ENCODE data around the gene SLC38A2.
"Not testable (repeated sequence)": the region's sequence is repeated elsewhere in the genome, so short reads cannot be mapped to it uniquely, and the experiment has no call there.

SLC38A2 gene

DNA sequence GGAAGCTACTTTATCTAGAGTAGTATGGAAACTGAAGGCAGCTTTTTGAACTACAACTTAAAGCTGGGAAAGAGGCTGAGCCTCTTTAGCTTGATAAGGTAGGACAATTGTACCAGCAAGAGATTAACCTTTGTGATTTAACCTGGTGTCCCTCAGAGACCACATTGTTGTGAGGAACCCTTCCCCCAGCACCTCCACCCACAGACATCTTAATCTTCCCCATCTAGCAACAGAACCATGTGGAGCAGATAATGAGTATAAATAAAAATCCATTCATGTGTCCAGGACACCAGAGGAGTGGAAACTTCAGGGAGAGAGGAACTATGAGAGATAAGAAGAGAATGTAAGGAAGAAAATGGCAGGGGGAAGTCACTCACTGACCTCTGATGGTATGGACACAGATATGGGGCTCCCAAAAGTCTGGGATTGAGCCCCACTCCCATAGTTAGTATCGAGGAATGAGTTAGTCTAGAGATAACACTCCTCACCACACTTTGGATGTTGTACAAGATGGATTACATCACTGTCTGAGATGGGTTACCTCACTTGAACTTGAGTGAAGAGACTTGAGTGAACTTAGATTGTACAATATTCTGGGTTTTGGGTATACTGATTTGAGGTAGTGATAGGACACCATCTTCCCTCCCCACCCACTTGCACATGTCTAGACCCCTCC lies 33.9 kb upstream of the SLC38A2 start:
- Histone ChIP-seq H3K27me3 (ENCODE audit: control insufficient read depth, insufficient read depth, low read length) (no peaks in the 10 kb centered on the region), H3K9ac (ENCODE audit: low read length) (no peak overlapping the region), H3K27ac (ENCODE audit: low read depth, low read length) (no peak overlapping the region), H3K4me3 (ENCODE audit: low read depth, low read length) (no peak overlapping the region), H3K36me3 (ENCODE audit: control insufficient read depth, insufficient read depth, low read length) (no peaks in the 10 kb centered on the region), H3K4me1 (ENCODE audit: control insufficient read depth, insufficient read depth, low read length) (peaks cover 16% of the 10 kb centered on the region), H3K9me3 (ENCODE audit: control insufficient read depth, insufficient read depth, low read depth, low read length) (no peaks in the 10 kb centered on the region)

GRCh38 chr12:46404733-46405132 lies 32.2 kb upstream of the SLC38A2 start:
- H3K4me1 ChIP-seq (ENCODE audit: control insufficient read depth, insufficient read depth, low read length) = peaks cover 16% of the 10 kb centered on the region
- H3K4me3 ChIP-seq (ENCODE audit: low read depth, low read length) = no peak overlapping the region
- no peak overlapping the region for H3K27ac ChIP-seq (ENCODE audit: low read depth, low read length)
- H3K27me3 ChIP-seq (ENCODE audit: control insufficient read depth, insufficient read depth, low read length) = no peaks in the 10 kb centered on the region
- no peak overlapping the region for H3K9ac ChIP-seq (ENCODE audit: low read length)
- no peaks in the 10 kb centered on the region for H3K36me3 ChIP-seq (ENCODE audit: control insufficient read depth, insufficient read depth, low read length)
- H3K9me3 ChIP-seq (ENCODE audit: control insufficient read depth, insufficient read depth, low read depth, low read length) = no peaks in the 10 kb centered on the region

DNA sequence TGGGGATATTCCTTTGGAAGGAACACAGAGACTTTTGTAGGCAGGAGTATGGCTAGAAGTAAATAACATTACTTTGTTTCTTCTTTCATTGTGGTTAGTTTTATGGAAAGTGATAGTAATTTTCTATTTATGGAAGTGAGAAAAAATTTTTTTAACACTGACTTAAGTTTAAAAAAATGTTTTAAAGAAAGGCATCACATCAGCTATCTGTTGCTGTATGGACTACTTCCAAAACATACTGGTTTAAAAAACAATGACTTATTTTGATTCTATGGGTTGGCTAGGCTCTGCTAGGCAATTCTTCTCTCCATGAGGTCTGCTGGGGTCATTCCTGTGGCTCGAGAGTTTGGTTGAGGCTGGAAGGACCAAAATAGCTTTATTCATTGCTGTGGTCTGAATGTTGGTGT lies 31.7 kb upstream of the SLC38A2 start:
- H3K9ac ChIP-seq (ENCODE audit: low read length) = no peak overlapping the region
- H3K4me3 ChIP-seq (ENCODE audit: low read depth, low read length) = no peak overlapping the region
- no peak overlapping the region for H3K27ac ChIP-seq (ENCODE audit: low read depth, low read length)

DNA sequence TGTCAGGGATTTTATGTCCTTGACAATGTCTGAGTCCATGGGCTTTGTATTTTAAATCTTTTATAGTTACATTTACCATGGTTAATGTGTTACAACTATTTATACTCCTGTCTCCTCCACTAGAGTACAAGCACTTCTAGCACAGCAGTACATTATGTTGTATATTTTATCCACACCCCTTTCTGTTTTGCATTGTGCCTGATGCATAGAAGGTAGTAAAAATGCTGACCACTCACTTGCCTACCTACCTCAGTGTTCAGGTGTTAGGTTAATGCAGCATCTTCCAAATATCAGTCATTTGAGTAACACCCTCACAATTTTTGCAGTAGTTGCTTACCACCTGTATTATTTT lies 31.1 kb upstream of the SLC38A2 start:
- Histone ChIP-seq H3K4me1 (ENCODE audit: control insufficient read depth, insufficient read depth, low read length) (peaks cover 16% of the 10 kb centered on the region), H3K9ac (ENCODE audit: low read length) (no peak overlapping the region), H3K9me3 (ENCODE audit: control insufficient read depth, insufficient read depth, low read depth, low read length) (no peaks in the 10 kb centered on the region), H3K4me3 (ENCODE audit: low read depth, low read length) (no peak overlapping the region), H3K27me3 (ENCODE audit: control insufficient read depth, insufficient read depth, low read length) (no peaks in the 10 kb centered on the region), H3K36me3 (ENCODE audit: control insufficient read depth, insufficient read depth, low read length) (no peaks in the 10 kb centered on the region), H3K27ac (ENCODE audit: low read depth, low read length) (no peak overlapping the region)

More for the DNA sequence above, 31.7 kb upstream of the SLC38A2 start:
- Histone ChIP-seq H3K27me3 (ENCODE audit: control insufficient read depth, insufficient read depth, low read length) (no peaks in the 10 kb centered on the region), H3K36me3 (ENCODE audit: control insufficient read depth, insufficient read depth, low read length) (no peaks in the 10 kb centered on the region), H3K4me1 (ENCODE audit: control insufficient read depth, insufficient read depth, low read length) (peaks cover 16% of the 10 kb centered on the region), H3K9me3 (ENCODE audit: control insufficient read depth, insufficient read depth, low read depth, low read length) (no peaks in the 10 kb centered on the region)

DNA sequence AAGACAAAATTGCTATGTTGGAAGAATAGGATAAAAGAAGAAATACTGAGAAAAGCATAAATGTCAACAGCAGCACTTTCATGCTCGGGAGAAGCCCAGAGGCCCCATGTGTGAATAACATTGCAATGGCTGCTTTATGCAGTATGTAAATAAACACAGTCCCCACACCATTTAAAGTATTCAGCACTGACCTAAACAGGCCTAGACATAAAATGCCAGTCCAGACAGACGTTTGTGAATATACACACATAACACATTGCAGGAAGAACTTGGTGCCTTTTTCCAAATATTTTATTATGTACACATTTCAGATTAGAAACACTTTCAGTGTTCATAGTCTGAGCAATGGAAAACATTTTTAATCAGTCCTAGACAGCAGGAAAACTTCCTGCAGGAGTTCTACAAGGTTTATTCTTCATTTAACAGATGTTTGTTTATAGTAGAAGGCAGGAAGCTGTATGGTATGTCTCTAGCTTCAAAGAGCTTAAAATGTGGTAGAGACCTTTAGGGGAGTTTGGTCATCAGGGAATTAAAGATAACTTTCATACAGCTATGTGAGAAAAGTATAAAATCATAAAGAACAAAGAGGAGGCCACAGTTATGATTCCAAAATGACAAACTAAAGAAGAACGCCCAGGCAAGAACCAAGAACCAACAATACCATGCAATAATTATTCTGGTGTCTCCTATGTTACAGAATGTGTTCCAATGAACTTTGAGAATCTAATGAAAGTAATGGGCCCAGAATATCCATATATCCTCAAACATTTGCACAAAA lies 30.6 kb upstream of the SLC38A2 start:
- Histone ChIP-seq H3K9me3 (ENCODE audit: control insufficient read depth, insufficient read depth, low read depth, low read length) (no peaks in the 10 kb centered on the region), H3K27ac (ENCODE audit: low read depth, low read length) (no peak overlapping the region), H3K9ac (ENCODE audit: low read length) (no peak overlapping the region), H3K27me3 (ENCODE audit: control insufficient read depth, insufficient read depth, low read length) (no peaks in the 10 kb centered on the region), H3K4me3 (ENCODE audit: low read depth, low read length) (no peak overlapping the region), H3K4me1 (ENCODE audit: control insufficient read depth, insufficient read depth, low read length) (peaks cover 16% of the 10 kb centered on the region), H3K36me3 (ENCODE audit: control insufficient read depth, insufficient read depth, low read length) (no peaks in the 10 kb centered on the region)

DNA sequence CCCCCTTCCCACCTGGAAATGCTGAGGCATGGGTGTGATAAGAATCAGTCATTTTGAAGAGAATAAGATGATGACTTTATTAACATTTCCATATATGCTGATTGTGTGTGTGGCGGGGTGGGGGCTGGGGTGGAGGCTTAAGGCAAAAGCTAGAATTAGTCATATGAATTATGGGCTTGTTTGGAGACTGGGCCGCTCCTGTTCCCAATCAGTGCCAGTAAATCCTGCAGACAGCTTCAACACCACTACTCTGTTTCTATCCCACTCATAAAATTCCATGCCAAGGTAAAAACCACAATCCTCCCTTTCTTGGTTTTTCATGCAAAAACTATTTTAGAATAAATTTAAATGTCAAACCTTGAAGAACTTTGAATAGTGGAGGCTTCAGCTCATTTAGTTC lies 29.9 kb upstream of the SLC38A2 start:
- Histone ChIP-seq H3K36me3 (ENCODE audit: control insufficient read depth, insufficient read depth, low read length) (no peaks in the 10 kb centered on the region), H3K27ac (ENCODE audit: low read depth, low read length) (no peak overlapping the region), H3K9ac (ENCODE audit: low read length) (no peak overlapping the region), H3K27me3 (ENCODE audit: control insufficient read depth, insufficient read depth, low read length) (no peaks in the 10 kb centered on the region), H3K4me1 (ENCODE audit: control insufficient read depth, insufficient read depth, low read length) (peaks cover 16% of the 10 kb centered on the region), H3K4me3 (ENCODE audit: low read depth, low read length) (no peak overlapping the region), H3K9me3 (ENCODE audit: control insufficient read depth, insufficient read depth, low read depth, low read length) (no peaks in the 10 kb centered on the region)

DNA sequence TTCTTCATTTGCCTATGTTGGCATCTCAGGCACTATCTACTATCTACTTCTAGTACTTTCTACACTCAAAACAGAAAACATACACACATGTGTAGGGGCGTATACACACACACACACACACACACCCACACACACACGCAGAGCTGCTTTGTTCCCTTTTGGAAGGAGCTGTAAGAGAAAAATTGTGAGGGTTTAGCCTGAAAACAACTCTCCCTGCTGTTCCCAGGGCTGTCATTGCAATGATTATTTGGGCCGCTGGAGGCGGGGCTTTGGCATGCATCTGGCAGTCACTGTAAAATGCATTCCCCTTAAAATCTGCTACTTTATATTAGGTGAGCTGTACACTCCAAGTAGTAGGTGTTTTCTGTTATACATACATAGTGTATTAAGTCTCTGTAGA lies 29.1 kb upstream of the SLC38A2 start:
- Histone ChIP-seq H3K27ac (ENCODE audit: low read depth, low read length) (no peak overlapping the region), H3K4me3 (ENCODE audit: low read depth, low read length) (no peak overlapping the region), H3K27me3 (ENCODE audit: control insufficient read depth, insufficient read depth, low read length) (no peaks in the 10 kb centered on the region), H3K4me1 (ENCODE audit: control insufficient read depth, insufficient read depth, low read length) (peaks cover 16% of the 10 kb centered on the region), H3K9ac (ENCODE audit: low read length) (no peak overlapping the region), H3K9me3 (ENCODE audit: control insufficient read depth, insufficient read depth, low read depth, low read length) (peaks cover 3% of the 10 kb centered on the region; the same call in 1 of the 2 replicates), H3K36me3 (ENCODE audit: control insufficient read depth, insufficient read depth, low read length) (0 out of 2 replicates have a peak, but pooled peaks cover 3% of the 10 kb centered on the region)

DNA sequence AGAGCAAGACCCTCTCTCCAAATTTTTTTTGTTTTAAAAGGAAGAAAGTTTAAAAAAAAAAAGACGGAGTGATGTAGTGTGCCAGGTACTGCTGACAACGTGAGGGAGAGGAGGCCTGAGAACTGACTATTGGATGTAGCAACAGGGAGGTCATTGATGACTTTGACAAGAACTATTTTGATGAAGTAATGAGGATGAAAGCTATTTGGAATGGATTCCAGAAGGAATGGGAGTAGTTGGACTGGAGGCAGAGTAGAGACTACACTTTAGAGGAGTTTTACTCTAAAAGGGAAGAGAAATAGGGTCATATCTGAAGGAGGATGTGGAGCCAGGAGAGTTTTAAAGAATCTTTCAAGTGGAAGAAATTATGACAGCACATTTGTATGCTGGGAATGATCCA lies 27.8 kb upstream of the SLC38A2 start:
- Histone ChIP-seq H3K4me3 (ENCODE audit: low read depth, low read length) (no peak overlapping the region), H3K9me3 (ENCODE audit: control insufficient read depth, insufficient read depth, low read depth, low read length) (peaks cover 6% of the 10 kb centered on the region; the same call in 1 of the 2 replicates), H3K9ac (ENCODE audit: low read length) (no peak overlapping the region), H3K36me3 (ENCODE audit: control insufficient read depth, insufficient read depth, low read length) (0 out of 2 replicates have a peak, but pooled peaks cover 3% of the 10 kb centered on the region), H3K27ac (ENCODE audit: low read depth, low read length) (no peak overlapping the region), H3K4me1 (ENCODE audit: control insufficient read depth, insufficient read depth, low read length) (peaks cover 16% of the 10 kb centered on the region), H3K27me3 (ENCODE audit: control insufficient read depth, insufficient read depth, low read length) (no peaks in the 10 kb centered on the region)

GRCh38 chr12:46399461-46400248 lies 27.1 kb upstream of the SLC38A2 start:
- not testable (repeated sequence) for H3K9ac ChIP-seq (ENCODE audit: low read length); H3K9me3 ChIP-seq (ENCODE audit: control insufficient read depth, insufficient read depth, low read depth, low read length); H3K4me3 ChIP-seq (ENCODE audit: low read depth, low read length); H3K27ac ChIP-seq (ENCODE audit: low read depth, low read length); H3K36me3 ChIP-seq (ENCODE audit: control insufficient read depth, insufficient read depth, low read length); H3K27me3 ChIP-seq (ENCODE audit: control insufficient read depth, insufficient read depth, low read length)
- H3K4me1 ChIP-seq (ENCODE audit: control insufficient read depth, insufficient read depth, low read length) = peaks cover 16% of the 10 kb centered on the region

DNA sequence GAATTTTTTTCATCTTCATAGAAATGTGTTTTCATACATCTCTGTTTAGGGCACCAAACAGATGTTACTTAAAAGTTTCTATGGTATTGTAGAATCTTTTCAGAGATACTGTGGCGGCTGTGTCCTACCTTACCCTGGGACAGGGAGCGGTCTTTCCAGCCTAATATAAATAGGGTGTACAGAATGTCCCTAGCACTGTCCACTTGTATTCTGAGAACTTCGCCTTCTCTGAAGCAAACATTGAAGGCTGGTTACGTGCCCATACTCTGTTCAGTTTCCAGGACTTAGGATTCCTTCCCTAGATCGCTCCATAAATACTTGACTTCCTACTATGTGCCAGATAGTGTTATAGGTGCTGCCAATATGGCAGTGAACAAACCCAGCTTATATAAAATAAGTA lies 24.3 kb upstream of the SLC38A2 start:
- H3K27ac ChIP-seq (ENCODE audit: low read depth, low read length) = no peak overlapping the region
- H3K9ac ChIP-seq (ENCODE audit: low read length) = no peak overlapping the region
- H3K36me3 ChIP-seq (ENCODE audit: control insufficient read depth, insufficient read depth, low read length) = 0 out of 2 replicates have a peak, but pooled peaks cover 3% of the 10 kb centered on the region
- H3K4me1 ChIP-seq (ENCODE audit: control insufficient read depth, insufficient read depth, low read length) = peaks cover 16% of the 10 kb centered on the region
- H3K4me3 ChIP-seq (ENCODE audit: low read depth, low read length) = no peak overlapping the region
- peaks cover 6% of the 10 kb centered on the region; the same call in 1 of the 2 replicates for H3K9me3 ChIP-seq (ENCODE audit: control insufficient read depth, insufficient read depth, low read depth, low read length)
- H3K27me3 ChIP-seq (ENCODE audit: control insufficient read depth, insufficient read depth, low read length) = no peaks in the 10 kb centered on the region

GRCh38 chr12:46395388-46395787 lies 22.8 kb upstream of the SLC38A2 start:
- H3K27ac ChIP-seq (ENCODE audit: low read depth, low read length) = no peak overlapping the region
- H3K36me3 ChIP-seq (ENCODE audit: control insufficient read depth, insufficient read depth, low read length) = 0 out of 2 replicates have a peak, but pooled peaks cover 3% of the 10 kb centered on the region
- no peak overlapping the region for H3K9ac ChIP-seq (ENCODE audit: low read length)
- peaks cover 27% of the 10 kb centered on the region for H3K4me1 ChIP-seq (ENCODE audit: control insufficient read depth, insufficient read depth, low read length)
- H3K4me3 ChIP-seq (ENCODE audit: low read depth, low read length) = no peak overlapping the region
- H3K27me3 ChIP-seq (ENCODE audit: control insufficient read depth, insufficient read depth, low read length) = no peaks in the 10 kb centered on the region
- peaks cover 6% of the 10 kb centered on the region; the same call in 1 of the 2 replicates for H3K9me3 ChIP-seq (ENCODE audit: control insufficient read depth, insufficient read depth, low read depth, low read length)
